ENCODE data around the gene PRKCE.

- no peak for TF ChIP-seq POLR2A (IDR thresholded peaks at IDR 0.05)
- TF ChIP-seq, protein P1, sequence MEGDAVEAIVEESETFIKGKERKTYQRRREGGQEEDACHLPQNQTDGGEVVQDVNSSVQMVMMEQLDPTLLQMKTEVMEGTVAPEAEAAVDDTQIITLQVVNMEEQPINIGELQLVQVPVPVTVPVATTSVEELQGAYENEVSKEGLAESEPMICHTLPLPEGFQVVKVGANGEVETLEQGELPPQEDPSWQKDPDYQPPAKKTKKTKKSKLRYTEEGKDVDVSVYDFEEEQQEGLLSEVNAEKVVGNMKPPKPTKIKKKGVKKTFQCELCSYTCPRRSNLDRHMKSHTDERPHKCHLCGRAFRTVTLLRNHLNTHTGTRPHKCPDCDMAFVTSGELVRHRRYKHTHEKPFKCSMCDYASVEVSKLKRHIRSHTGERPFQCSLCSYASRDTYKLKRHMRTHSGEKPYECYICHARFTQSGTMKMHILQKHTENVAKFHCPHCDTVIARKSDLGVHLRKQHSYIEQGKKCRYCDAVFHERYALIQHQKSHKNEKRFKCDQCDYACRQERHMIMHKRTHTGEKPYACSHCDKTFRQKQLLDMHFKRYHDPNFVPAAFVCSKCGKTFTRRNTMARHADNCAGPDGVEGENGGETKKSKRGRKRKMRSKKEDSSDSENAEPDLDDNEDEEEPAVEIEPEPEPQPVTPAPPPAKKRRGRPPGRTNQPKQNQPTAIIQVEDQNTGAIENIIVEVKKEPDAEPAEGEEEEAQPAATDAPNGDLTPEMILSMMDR (IDR thresholded peaks at IDR 0.05) = no peak
Observed at GRCh38 chr2:45664635-45665261, 13.3 kb downstream of the PRKCE start.
